H9 (cell line): ENCODE data around the gene OSBPL2. TPM values are rescaled to one million over a fixed set of nuclear protein-coding genes. Genes with fewer than 3 reads are reported as not detected.
A peak's percentile ranks its signal among the peaks of the same experiment; 100 is the strongest.

ENCODE experiments used
- DNase-seq: peaks from one replicate; pipeline ENCODE4 v3.0.0-alpha.2; 2017
- H2AFZ ChIP-seq: one replicate; pipeline ENCODE4 v1.6.1; 2013; ENCODE audit warnings: mild to moderate bottlenecking, low read length, control low read depth, moderate library complexity
- H2AK5ac ChIP-seq: 2 replicates; pipeline ENCODE4 v1.6.1; 2013; ENCODE audit warnings: low read length, control low read depth, mixed read lengths; ENCODE audit not compliant: insufficient read length
- H2BK120ac ChIP-seq: one replicate; pipeline ENCODE4 v1.6.1; 2013; ENCODE audit warnings: low read depth, mild to moderate bottlenecking, low read length, control low read depth, inconsistent platforms; ENCODE audit not compliant: poor library complexity, severe bottlenecking
- H2BK12ac ChIP-seq: 2 replicates; pipeline ENCODE4 v1.6.1; 2013; ENCODE audit warnings: low read length, control low read depth, mixed read lengths, low read depth; ENCODE audit not compliant: insufficient read length
- H2BK15ac ChIP-seq: 2 replicates; pipeline ENCODE4 v1.6.1; 2013; ENCODE audit warnings: low read depth, low read length, control low read depth
- H2BK20ac ChIP-seq: one replicate; pipeline ENCODE4 v1.6.1; 2013; ENCODE audit warnings: low read depth, mild to moderate bottlenecking, low read length, control low read depth, inconsistent platforms; ENCODE audit not compliant: poor library complexity, severe bottlenecking
- H2BK5ac ChIP-seq: 2 replicates; pipeline ENCODE4 v1.6.1; 2013; ENCODE audit warnings: low read length, control low read depth, mixed read lengths; ENCODE audit not compliant: insufficient read length
- H3K14ac ChIP-seq: 2 replicates; pipeline ENCODE4 v1.6.1; 2013; ENCODE audit warnings: low read length, control low read depth; ENCODE audit not compliant: insufficient read depth
- H3K18ac ChIP-seq: 2 replicates; pipeline ENCODE4 v1.6.1; 2013; ENCODE audit warnings: low read depth, mild to moderate bottlenecking, mixed read lengths, low read length, control low read depth; ENCODE audit not compliant: insufficient read length
- H3K23ac ChIP-seq: 2 replicates; pipeline ENCODE4 v1.6.1; 2013; ENCODE audit warnings: low read length, control low read depth, mixed read lengths, low read depth; ENCODE audit not compliant: insufficient read length
- H3K23me2 ChIP-seq: 2 replicates; pipeline ENCODE4 v1.6.1; 2013; ENCODE audit warnings: low read depth, mild to moderate bottlenecking, mixed read lengths, low read length, control low read depth; ENCODE audit not compliant: insufficient read length, poor library complexity, severe bottlenecking
- H3K27ac ChIP-seq: 2 replicates; pipeline ENCODE4 v1.5.1; 2013; ENCODE audit warnings: low read length, control low read depth, mixed read lengths, low read depth; ENCODE audit not compliant: insufficient read length
- H3K27me3 ChIP-seq: 2 replicates; pipeline ENCODE4 v1.6.1; 2013; ENCODE audit warnings: low read length, control low read depth, inconsistent platforms; ENCODE audit not compliant: insufficient read depth
- H3K4ac ChIP-seq: 2 replicates; pipeline ENCODE4 v1.6.1; 2013; ENCODE audit warnings: low read depth, mild to moderate bottlenecking, control low read depth, inconsistent platforms, low read length, moderate library complexity
- H3K4me1 ChIP-seq: 2 replicates; pipeline ENCODE4 v1.6.1; 2013; ENCODE audit warnings: low read length, control low read depth, inconsistent platforms; ENCODE audit not compliant: insufficient read depth
- H3K4me2 ChIP-seq: 2 replicates; pipeline ENCODE4 v1.6.1; 2013; ENCODE audit warnings: low read length, control low read depth, mixed read lengths; ENCODE audit not compliant: insufficient read length, insufficient read depth
- H3K56ac ChIP-seq: 2 replicates; pipeline ENCODE4 v1.6.1; 2013; ENCODE audit warnings: low read depth, mild to moderate bottlenecking, mixed read lengths, low read length, control low read depth; ENCODE audit not compliant: insufficient read length
- H3K79me1 ChIP-seq: 2 replicates; pipeline ENCODE4 v1.6.1; 2013; ENCODE audit warnings: low read depth, mild to moderate bottlenecking, moderate library complexity, low read length, control low read depth, inconsistent platforms; ENCODE audit not compliant: insufficient read depth, poor library complexity, severe bottlenecking
- H3K79me2 ChIP-seq: 2 replicates; pipeline ENCODE4 v1.6.1; 2013; ENCODE audit warnings: low read length, control low read depth, inconsistent platforms; ENCODE audit not compliant: insufficient read depth
- H3K9ac ChIP-seq: 2 replicates; pipeline ENCODE4 v1.6.1; 2013; ENCODE audit warnings: low read length, control low read depth, mixed read lengths; ENCODE audit not compliant: insufficient read length; ENCODE audit errors: extremely low read depth
- H3K9me3 ChIP-seq: one replicate; pipeline ENCODE4 v1.6.1; 2013; ENCODE audit warnings: low read depth, low read length, inconsistent platforms; ENCODE audit not compliant: control insufficient read depth
- H3T11ph ChIP-seq: one replicate; pipeline ENCODE4 v1.6.1; 2013; ENCODE audit warnings: mild to moderate bottlenecking, low read length, control low read depth, inconsistent platforms
- H4K20me1 ChIP-seq: one replicate; pipeline ENCODE4 v1.6.1; 2013; ENCODE audit not compliant: control insufficient read depth, insufficient read length, insufficient read depth
- H4K5ac ChIP-seq: 2 replicates; pipeline ENCODE4 v1.6.1; 2013; ENCODE audit warnings: low read depth, mild to moderate bottlenecking, mixed read lengths, low read length, control low read depth; ENCODE audit not compliant: insufficient read length
- H4K8ac ChIP-seq: replicated peaks from 2 replicates; pipeline ENCODE4 v1.6.1; 2013; ENCODE audit warnings: low read length, control low read depth, mixed read lengths, low read depth; ENCODE audit not compliant: insufficient read length
- H4K91ac ChIP-seq: 2 replicates; pipeline ENCODE4 v1.6.1; 2013; ENCODE audit warnings: low read depth, mild to moderate bottlenecking, moderate library complexity, mixed read lengths, low read length, control low read depth; ENCODE audit not compliant: insufficient read length
- H3K27ac Mint-ChIP-seq, 3 experiments: 2 replicates in 2 of 3; 3 replicates in 1 of 3; pipeline ENCODE4 v1.8.0; 2020 to 2021; ENCODE audit warnings: mixed read lengths in 3 of 3, mild to moderate bottlenecking in 1 of 3, moderate library complexity in 1 of 3
- H3K27me3 Mint-ChIP-seq: 2 replicates; pipeline ENCODE4 v1.8.0; 2021; ENCODE audit warnings: low read depth, mild to moderate bottlenecking, moderate library complexity, mixed read lengths
- H3K36me3 Mint-ChIP-seq, 3 experiments: 2 replicates in 2 of 3; 3 replicates in 1 of 3; pipeline ENCODE4 v1.8.0; 2020 to 2021; ENCODE audit warnings: low read depth in 3 of 3, mixed read lengths in 3 of 3; ENCODE audit not compliant: insufficient read depth in 1 of 3
- H3K4me1 Mint-ChIP-seq, 2 experiments: 2 replicates each; pipeline ENCODE4 v1.8.0; 2020; ENCODE audit warnings: mixed read lengths in 2 of 2
- H3K4me3 Mint-ChIP-seq, 2 experiments: 2 replicates in 1 of 2; 3 replicates in 1 of 2; pipeline ENCODE4 v1.8.0; 2020 to 2021; ENCODE audit warnings: mild to moderate bottlenecking in 2 of 2, mixed read lengths in 2 of 2, moderate library complexity in 1 of 2
- H3K9me3 Mint-ChIP-seq, 2 experiments: 2 replicates in 1 of 2; 3 replicates in 1 of 2; pipeline ENCODE4 v1.8.0; 2020; ENCODE audit warnings: mild to moderate bottlenecking in 2 of 2, mixed read lengths in 2 of 2, moderate library complexity in 1 of 2
- CTCF ChIP-seq: fragments of 200-600 bp; sonication (generic); conservative IDR thresholded peaks from 3 replicates; pipeline ENCODE4 v1.8.0; 2021; ENCODE audit warnings: antibody characterized with exemption, mild to moderate bottlenecking
- WGBS: extraction: QIAGEN DNeasy Blood & Tissue Kit; methylation state at CpG from one replicate; pipeline ENCODE4 v1.1.7; 2013; ENCODE audit warnings: missing lambda C conversion rate, low lambda C conversion rate, mixed read lengths; ENCODE audit not compliant: insufficient read length; ENCODE audit errors: extremely low coverage; 5-methylcytosine and 5-hydroxymethylcytosine counted together
- total RNA-seq: library from RNA; stranded (reverse); gene quantifications from 2 replicates; pipeline ENCODE4 v1.2.1, GENCODE V29; 2021

Gene OSBPL2
- total RNA-seq, 1 experiment from 2014 or later = 47.3 TPM

GRCh38 chr20:62314711-62315302 is 76.5 kb downstream of the OSBPL2 start:
- Histone ChIP-seq H3K4me2 (no peak overlapping the region), H3K79me2 (no peaks in the 10 kb centered on the region), H4K20me1 (no peaks in the 10 kb centered on the region), H3K79me1 (no peaks in the 10 kb centered on the region), H4K8ac (no peak overlapping the region), H2BK5ac (no peak overlapping the region), H3K23ac (no peak overlapping the region), H3K14ac (no peak overlapping the region), H2BK15ac (no peak overlapping the region), H3K18ac (no peak overlapping the region), H3K4me1 (no peaks in the 10 kb centered on the region), H3T11ph (no peak overlapping the region), H2BK120ac (no peak overlapping the region), H2AK5ac (no peak overlapping the region), H3K9ac (no peak overlapping the region), H3K23me2 (no peaks in the 10 kb centered on the region), H3K27me3 (no peaks in the 10 kb centered on the region), H4K5ac (no peak overlapping the region), H3K27ac (no peak overlapping the region), H4K91ac (no peak overlapping the region), H2BK12ac (no peak overlapping the region), H3K9me3 (no peaks in the 10 kb centered on the region), H3K4ac (no peak overlapping the region), H2BK20ac (no peak overlapping the region), H2AFZ (no peak overlapping the region), H3K56ac (no peak overlapping the region)
- Mint-ChIP-seq H3K4me3 (no peak overlapping the region), H3K27ac (0 out of 7 replicates have a peak overlapping the region, but pooled peaks of 1 of the 3 experiments have one; percentile 27), H3K4me1 (no peaks in the 10 kb centered on the region), H3K9me3 (peaks cover 3 to 21% of the 10 kb centered on the region in 2 experiments; a peak in 3 of 5 replicates), H3K27me3 (no peaks in the 10 kb centered on the region), H3K36me3 (peaks cover 21 to 69% (median 62%) of the 10 kb centered on the region in 3 experiments)
- TF ChIP-seq CTCF = no peak
- no CpG with 5 or more reads among the region's 25 CpGs for WGBS
- no peak for DNase-seq
